HEK293T (cell line): ENCODE results near the gene TEX10.

Experiments used
- ARNT ChIP-seq: fragments of 450-650 bp; IDR thresholded peaks from 2 replicates; pipeline ENCODE4 v1.6.1; 2017; ENCODE audit warnings: mild to moderate bottlenecking
- ELF4 ChIP-seq: fragments of 450-650 bp; IDR thresholded peaks from 2 replicates; pipeline ENCODE4 v1.6.1; 2017; ENCODE audit warnings: antibody characterized with exemption
- FOXA1 ChIP-seq: fragments of 450-650 bp; IDR thresholded peaks from 2 replicates; pipeline ENCODE4 v1.6.1; 2016; ENCODE audit warnings: mild to moderate bottlenecking
- FOXK2 ChIP-seq: fragments of 450-650 bp; IDR thresholded peaks from 2 replicates; pipeline ENCODE4 v1.6.1; 2016; ENCODE audit warnings: mild to moderate bottlenecking
- FOXM1 ChIP-seq: fragments of 450-650 bp; IDR thresholded peaks from 2 replicates; pipeline ENCODE4 v1.6.1; 2017; ENCODE audit warnings: mild to moderate bottlenecking, borderline replicate concordance
- HDGF ChIP-seq: fragments of 450-650 bp; IDR thresholded peaks from 2 replicates; pipeline ENCODE4 v1.6.1; 2017; ENCODE audit warnings: antibody characterized with exemption, borderline replicate concordance
- LEF1 ChIP-seq: fragments of 450-650 bp; IDR thresholded peaks from 2 replicates; pipeline ENCODE4 v1.6.1; 2017; ENCODE audit warnings: mild to moderate bottlenecking, borderline replicate concordance
- PKNOX1 ChIP-seq: fragments of 450-650 bp; IDR thresholded peaks from 2 replicates; pipeline ENCODE4 v1.6.1; 2016
- SP1 ChIP-seq: fragments of 450-650 bp; IDR thresholded peaks from 2 replicates; pipeline ENCODE4 v1.6.1; 2017
- SUZ12 ChIP-seq: fragments of 450-650 bp; IDR thresholded peaks from 2 replicates; pipeline ENCODE4 v1.6.1; 2016; ENCODE audit warnings: mild to moderate bottlenecking
- TARDBP ChIP-seq: fragments of 450-650 bp; IDR thresholded peaks from 2 replicates; pipeline ENCODE4 v1.6.1; 2016

- no peak for TF ChIP-seq SUZ12
- TF ChIP-seq FOXM1, result no peak
- TF ChIP-seq FOXA1, result no peak
- TF ChIP-seq TARDBP, result no peak
- no peak for TF ChIP-seq HDGF
- no peak for TF ChIP-seq LEF1
- TF ChIP-seq ELF4, result no peak
- no peak for TF ChIP-seq PKNOX1
- no peak for TF ChIP-seq ARNT
- no peak for TF ChIP-seq SP1
- TF ChIP-seq FOXK2, result no peak
Measured at GRCh38 chr9:100355561-100355960, 2.8 kb upstream of the TEX10 start.
